ENCODE data around the gene CGB8.
"Not testable (repeated sequence)": the region's sequence is repeated elsewhere in the genome, so short reads cannot be mapped to it uniquely, and the experiment has no call there.

DNA sequence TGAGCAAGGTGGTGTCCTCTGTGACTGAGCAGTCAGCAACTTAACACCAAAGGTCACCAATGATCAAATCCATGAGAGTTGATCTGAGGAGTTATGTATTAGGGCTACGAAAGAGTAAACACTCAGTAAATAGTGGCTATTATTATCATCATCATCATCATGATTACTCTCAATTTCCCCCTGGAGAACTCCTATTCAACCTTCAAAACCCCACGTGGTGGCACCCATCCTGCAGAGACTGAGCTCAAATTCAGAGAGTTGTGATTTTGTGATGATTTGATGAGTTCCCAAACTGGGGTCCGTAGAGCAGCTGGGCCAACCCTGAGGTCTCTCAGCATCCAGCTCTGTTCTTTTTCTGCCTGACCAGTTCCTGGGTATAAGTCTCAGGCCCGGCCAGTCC, 923 bp upstream of the CGB8 start:
- not testable (repeated sequence) for TF ChIP-seq GABPA (IDR thresholded peaks at IDR 0.05 in 1 of 2, conservative IDR thresholded peaks at IDR 0.05 in 1 of 2); CTCF (IDR thresholded peaks at IDR 0.05; ENCODE audit: low read depth, low read length, missing input control)

Measured in liver (tissue), 3 donors.